Neural cell (in vitro differentiated cells): ENCODE results near the gene NRN1L. TPM values are rescaled to one million over a fixed set of nuclear protein-coding genes. Genes with fewer than 3 reads are reported as not detected.

Experiments used
- H2AFZ ChIP-seq: fragments of 200-600, 300-800 bp; sonication (generic), shearing (Covaris generic); 2 replicates; pipeline ENCODE4 v1.6.0; 2014; ENCODE audit warnings: low read depth, mild to moderate bottlenecking, antibody characterized with exemption, low read length, moderate library complexity
- H3F3A ChIP-seq: fragments of 200-600 bp; shearing (Covaris generic); 2 replicates; pipeline ENCODE4 v1.6.1; 2016; ENCODE audit warnings: mild to moderate bottlenecking, moderate library complexity, mixed read lengths, antibody characterized with exemption, low read length; ENCODE audit not compliant: insufficient read depth, poor library complexity, severe bottlenecking
- H3K27ac ChIP-seq: fragments of 200-600, 300-800 bp; sonication (generic), shearing (Covaris generic); 2 replicates; pipeline ENCODE4 v1.5.1; 2014; ENCODE audit warnings: mild to moderate bottlenecking, low read length, moderate library complexity
- H3K27me3 ChIP-seq: fragments of 300-800, 200-600 bp; sonication (generic), shearing (Covaris generic); 2 replicates; pipeline ENCODE4 v1.6.0; 2014; ENCODE audit warnings: mild to moderate bottlenecking, low read depth, low read length, moderate library complexity; ENCODE audit not compliant: insufficient read depth
- H3K36me3 ChIP-seq: fragments of 300-800, 200-600 bp; sonication (generic), shearing (Covaris generic); 2 replicates; pipeline ENCODE4 v1.5.1; 2014; ENCODE audit warnings: mild to moderate bottlenecking, antibody characterized with exemption, low read length, moderate library complexity; ENCODE audit not compliant: insufficient read depth
- H3K4me2 ChIP-seq: fragments of 300-800, 200-600 bp; sonication (generic), shearing (Covaris generic); 2 replicates; pipeline ENCODE4 v1.6.0; 2014; ENCODE audit warnings: mild to moderate bottlenecking, low read length
- H3K4me3 ChIP-seq: fragments of 300-800, 200-600 bp; sonication (generic), shearing (Covaris generic); 2 replicates; pipeline ENCODE4 v1.5.1; 2014; ENCODE audit warnings: mild to moderate bottlenecking, low read length, moderate library complexity
- H3K79me2 ChIP-seq: fragments of 200-600 bp; shearing (Covaris generic); replicated peaks from 2 replicates; pipeline ENCODE4 v1.6.0; 2014; ENCODE audit warnings: mild to moderate bottlenecking, low read length, moderate library complexity; ENCODE audit not compliant: insufficient read depth
- H3K9ac ChIP-seq: fragments of 300-800, 200-600 bp; sonication (generic), shearing (Covaris generic); 2 replicates; pipeline ENCODE4 v1.6.1; 2016; ENCODE audit warnings: mild to moderate bottlenecking, low read length, mixed read lengths
- H3K9me2 ChIP-seq: fragments of 200-600 bp; shearing (Covaris generic); 2 replicates; pipeline ENCODE4 v1.6.1; 2016; ENCODE audit warnings: mild to moderate bottlenecking, low read length, mixed read lengths; ENCODE audit not compliant: insufficient read depth
- H3K9me3 ChIP-seq: fragments of 200-600, 300-800 bp; sonication (generic), shearing (Covaris generic); 2 replicates; pipeline ENCODE4 v1.6.1; 2016; ENCODE audit warnings: mild to moderate bottlenecking, mixed run types, low read length, moderate library complexity, mixed read lengths
- H4K20me1 ChIP-seq: fragments of 200-600 bp; shearing (Covaris generic); 2 replicates; pipeline ENCODE4 v1.6.1; 2016; ENCODE audit warnings: mild to moderate bottlenecking, mixed run types; ENCODE audit not compliant: insufficient read depth
- CTCF ChIP-seq: fragments of 450-650 bp; IDR thresholded peaks from 2 replicates; pipeline ENCODE4 v1.5.1; 2014; ENCODE audit warnings: antibody characterized with exemption, mild to moderate bottlenecking, moderate library complexity; ENCODE audit not compliant: poor library complexity, severe bottlenecking
- EP300 ChIP-seq: fragments of 450-650 bp; conservative IDR thresholded peaks from 2 replicates; pipeline ENCODE4 v1.6.1; 2014; ENCODE audit warnings: antibody characterized with exemption, mild to moderate bottlenecking, moderate library complexity; ENCODE audit not compliant: poor library complexity, severe bottlenecking
- EZH2 ChIP-seq: fragments of 200-600, 300-800 bp; shearing (Covaris generic), sonication (generic); IDR thresholded peaks from 2 replicates; pipeline ENCODE4 v1.6.1; 2014; ENCODE audit warnings: antibody characterized with exemption, low read length, borderline replicate concordance, mild to moderate bottlenecking; ENCODE audit not compliant: insufficient read depth, poor library complexity, severe bottlenecking
- MXI1 ChIP-seq: fragments of 450-650 bp; conservative IDR thresholded peaks from 2 replicates; pipeline ENCODE4 v1.6.1; 2014; ENCODE audit warnings: antibody characterized with exemption, mild to moderate bottlenecking; ENCODE audit not compliant: poor library complexity, severe bottlenecking
- POLR2AphosphoS5 ChIP-seq: IDR thresholded peaks from 2 replicates; pipeline ENCODE4 v1.6.1; 2012
- RAD21 ChIP-seq: fragments of 450-650 bp; conservative IDR thresholded peaks from 2 replicates; pipeline ENCODE4 v1.6.1; 2014; ENCODE audit warnings: antibody characterized with exemption, mild to moderate bottlenecking, moderate library complexity
- REST ChIP-seq: IDR thresholded peaks from 2 replicates; pipeline ENCODE4 v1.6.1; 2012; ENCODE audit warnings: borderline replicate concordance
- SMC3 ChIP-seq: fragments of 450-650 bp; conservative IDR thresholded peaks from 2 replicates; pipeline ENCODE4 v1.6.1; 2014; ENCODE audit warnings: antibody characterized with exemption, mild to moderate bottlenecking, moderate library complexity; ENCODE audit not compliant: poor library complexity
- TAF1 ChIP-seq: IDR thresholded peaks from 2 replicates; pipeline ENCODE4 v1.6.1; 2012; ENCODE audit warnings: low read depth
- polyA plus RNA-seq: library from polyadenylated mRNA; depleted of rRNA; stranded (reverse); fragments of >200 nt; gene quantifications from 2 replicates; pipeline ENCODE4 v1.2.3, GENCODE V29; 2014

NRN1L gene
- polyA plus RNA-seq, 1 donor from 2014 or later = not detected

- no peaks in the 10 kb centered on the region for H4K20me1 ChIP-seq
- H3K9me3 ChIP-seq = no peaks in the 10 kb centered on the region
- peak overlapping the region; percentile 98 for H3K4me3 ChIP-seq
- no peaks in the 10 kb centered on the region for H3K9me2 ChIP-seq
- H2AFZ ChIP-seq = peak overlapping the region; percentile 66
- H3K36me3 ChIP-seq = no peaks in the 10 kb centered on the region
- no peaks in the 10 kb centered on the region for H3F3A ChIP-seq
- H3K27me3 ChIP-seq = no peaks in the 10 kb centered on the region
- TF ChIP-seq EZH2 (no peak), SMC3 (no peak), RAD21 (no peak), MXI1 (no peak)
- peak overlapping the region; percentile 98 for H3K9ac ChIP-seq
- peaks cover 18% of the 10 kb centered on the region for H3K79me2 ChIP-seq
- peak overlapping the region; percentile 90 for H3K27ac ChIP-seq
- peak overlapping the region; percentile 99 for H3K4me2 ChIP-seq
These were observed 9.2 kb downstream of the NRN1L start for GRCh38 chr16:67893743-67894399.

- H4K20me1 ChIP-seq = no peaks in the 10 kb centered on the region
- no peaks in the 10 kb centered on the region for H3K36me3 ChIP-seq
- no peak overlapping the region for H3K9ac ChIP-seq
- no peaks in the 10 kb centered on the region for H3K9me2 ChIP-seq
- no peak overlapping the region for H3K4me3 ChIP-seq
- no peak overlapping the region for H3K27ac ChIP-seq
- no peaks in the 10 kb centered on the region for H3K9me3 ChIP-seq
- no peaks in the 10 kb centered on the region for H3F3A ChIP-seq
- H2AFZ ChIP-seq = no peak overlapping the region
- H3K4me2 ChIP-seq = no peak overlapping the region
- no peaks in the 10 kb centered on the region for H3K27me3 ChIP-seq
- peaks cover 18% of the 10 kb centered on the region for H3K79me2 ChIP-seq
- TF ChIP-seq EZH2 (no peak), CTCF (no peak), RAD21 (no peak), EP300 (no peak), TAF1 (no peak), SMC3 (no peak), MXI1 (no peak)
These were observed 12.5 kb downstream of the NRN1L start for GRCh38 chr16:67897231-67897630.

GRCh38 chr16:67901734-67902133 lies 17.0 kb downstream of the NRN1L start:
- Histone ChIP-seq H3K27me3 (no peaks in the 10 kb centered on the region), H3K4me3 (no peak overlapping the region), H3F3A (no peaks in the 10 kb centered on the region), H3K27ac (no peak overlapping the region), H3K9me2 (no peaks in the 10 kb centered on the region), H3K79me2 (no peaks in the 10 kb centered on the region), H3K9me3 (no peaks in the 10 kb centered on the region), H3K36me3 (no peaks in the 10 kb centered on the region), H3K4me2 (no peak overlapping the region), H2AFZ (no peak overlapping the region), H3K9ac (no peak overlapping the region), H4K20me1 (no peaks in the 10 kb centered on the region)
- TF ChIP-seq POLR2AphosphoS5 (no peak), RAD21 (no peak), MXI1 (no peak), CTCF (no peak), TAF1 (no peak), EP300 (no peak), REST (no peak), SMC3 (no peak), EZH2 (no peak)
